HUES6 (cell line): ENCODE results near the gene ENPP1.
"Not testable (repeated sequence)": the region's sequence is repeated elsewhere in the genome, so short reads cannot be mapped to it uniquely, and the experiment has no call there.

ENCODE experiments used
- H3K27ac ChIP-seq: 2 replicates; pipeline ENCODE4 v1.7.0; 2013; ENCODE audit warnings: low read depth, mild to moderate bottlenecking, low read length, inconsistent platforms
- H3K27me3 ChIP-seq: 2 replicates; pipeline ENCODE4 v1.6.1; 2013; ENCODE audit warnings: low read length; ENCODE audit not compliant: control insufficient read depth, insufficient read depth
- H3K36me3 ChIP-seq: 2 replicates; pipeline ENCODE4 v1.6.1; 2013; ENCODE audit warnings: low read length; ENCODE audit not compliant: control insufficient read depth, insufficient read depth
- H3K4me1 ChIP-seq: 2 replicates; pipeline ENCODE4 v1.6.1; 2013; ENCODE audit warnings: low read length; ENCODE audit not compliant: control insufficient read depth, insufficient read depth
- H3K4me3 ChIP-seq: 2 replicates; pipeline ENCODE4 v1.5.1; 2013; ENCODE audit warnings: low read depth, low read length
- H3K9ac ChIP-seq: one replicate; pipeline ENCODE4 v1.6.1; 2013; ENCODE audit warnings: mild to moderate bottlenecking, low read length
- H3K9me3 ChIP-seq: 2 replicates; pipeline ENCODE4 v1.6.1; 2013; ENCODE audit warnings: low read depth, low read length; ENCODE audit not compliant: control insufficient read depth, insufficient read depth

Gene ENPP1

GRCh38 chr6:131914967-131915751 is 107.3 kb downstream of the ENPP1 start:
- no peak overlapping the region for H3K4me3 ChIP-seq
- no peak overlapping the region for H3K27ac ChIP-seq
- no peak overlapping the region for H3K9ac ChIP-seq
- peaks cover 25% of the 10 kb centered on the region for H3K9me3 ChIP-seq
- peaks cover 88% of the 10 kb centered on the region for H3K36me3 ChIP-seq
- no peaks in the 10 kb centered on the region for H3K27me3 ChIP-seq
- H3K4me1 ChIP-seq: no peaks in the 10 kb centered on the region

DNA sequence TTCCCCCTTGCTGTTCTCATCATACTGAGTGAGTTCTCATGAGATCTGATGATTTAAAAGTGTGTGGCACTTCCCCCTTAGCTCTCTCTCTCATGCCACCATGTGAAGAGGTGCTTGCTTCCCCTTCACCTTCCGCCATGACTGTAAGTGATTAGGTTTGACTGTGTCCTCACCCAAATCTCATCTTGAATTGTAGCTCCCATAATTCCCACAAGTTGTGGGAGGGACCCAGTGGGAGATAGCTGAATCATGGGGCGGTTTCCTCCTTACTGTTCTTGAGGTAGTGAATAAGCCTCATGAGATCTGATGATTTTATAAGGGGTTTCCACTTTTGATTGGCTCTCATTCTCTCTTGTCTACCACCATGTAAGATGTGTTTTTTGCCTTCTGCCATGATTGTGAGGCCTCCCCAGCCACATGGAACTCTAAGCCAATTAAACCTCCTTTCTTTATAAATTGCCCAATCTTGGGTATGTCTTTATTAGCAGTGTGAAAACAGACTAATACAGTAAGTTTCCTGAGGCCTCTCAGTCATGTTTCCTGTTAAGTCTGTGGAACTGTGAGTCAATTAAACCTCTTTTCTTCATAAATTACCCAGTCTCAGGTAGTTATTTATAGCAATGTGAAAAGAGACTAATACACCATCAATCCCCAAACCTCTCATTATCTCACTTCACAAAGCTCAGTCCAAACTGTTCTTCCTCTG is 108.4 kb downstream of the ENPP1 start:
- not testable (repeated sequence) for H3K27ac ChIP-seq, H3K4me3 ChIP-seq, H3K27me3 ChIP-seq, H3K4me1 ChIP-seq, H3K9ac ChIP-seq
- Histone ChIP-seq H3K36me3 (peaks cover 77% of the 10 kb centered on the region), H3K9me3 (peaks cover 33% of the 10 kb centered on the region)

DNA sequence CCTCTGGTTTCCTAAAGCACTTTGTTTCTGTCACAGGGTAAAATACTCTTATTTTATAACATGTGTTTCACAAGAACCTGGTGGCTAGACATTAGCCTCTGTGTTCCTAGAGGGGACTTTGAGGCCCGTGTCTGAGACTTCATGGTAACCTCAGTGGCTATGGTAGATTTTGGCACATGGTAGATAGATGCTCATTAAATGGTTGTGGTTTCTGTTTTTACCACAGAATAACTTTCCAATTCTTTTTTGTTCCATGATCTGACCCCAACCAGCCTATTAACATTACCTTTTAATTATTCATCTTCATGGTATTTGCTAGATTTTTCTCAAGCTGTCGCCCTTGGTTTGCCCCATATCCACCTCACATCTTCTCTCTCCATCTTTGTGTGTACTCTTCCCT is 109.0 kb downstream of the ENPP1 start:
- H3K36me3 ChIP-seq: peaks cover 71% of the 10 kb centered on the region

DNA sequence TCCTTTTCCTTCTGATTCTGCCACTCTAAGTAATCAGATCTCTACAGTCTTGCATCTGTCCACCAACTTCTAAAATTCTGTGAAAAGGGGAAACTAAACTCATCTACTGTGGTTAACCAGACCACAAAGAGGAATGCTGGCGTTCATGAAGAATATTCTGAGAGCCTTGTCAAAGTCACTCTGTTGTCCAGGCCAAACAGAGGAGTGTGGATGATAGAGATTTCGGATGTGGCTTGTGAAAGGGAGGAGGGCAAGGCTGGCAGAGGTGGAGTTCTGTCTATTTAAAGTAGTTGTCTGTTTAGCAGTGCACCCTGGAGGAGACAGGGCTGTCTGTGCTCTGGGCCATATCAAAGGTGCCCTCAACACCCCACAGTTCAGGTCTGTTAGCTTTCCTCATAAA is 109.5 kb downstream of the ENPP1 start:
- H3K9me3 ChIP-seq: peaks cover 33% of the 10 kb centered on the region
- H3K27me3 ChIP-seq: no peaks in the 10 kb centered on the region
- H3K9ac ChIP-seq: no peak overlapping the region
- H3K27ac ChIP-seq: no peak overlapping the region
- no peaks in the 10 kb centered on the region for H3K4me1 ChIP-seq
- H3K36me3 ChIP-seq: peaks cover 66% of the 10 kb centered on the region
- no peak overlapping the region for H3K4me3 ChIP-seq

More for the DNA sequence above, 109.0 kb downstream of the ENPP1 start:
- H3K4me3 ChIP-seq: no peak overlapping the region
- peaks cover 33% of the 10 kb centered on the region for H3K9me3 ChIP-seq
- no peaks in the 10 kb centered on the region for H3K27me3 ChIP-seq
- no peak overlapping the region for H3K9ac ChIP-seq
- H3K4me1 ChIP-seq: no peaks in the 10 kb centered on the region
- no peak overlapping the region for H3K27ac ChIP-seq

- Histone ChIP-seq H3K9ac (no peak overlapping the region), H3K4me1 (no peaks in the 10 kb centered on the region), H3K36me3 (peaks cover 61% of the 10 kb centered on the region), H3K4me3 (no peak overlapping the region), H3K27ac (no peak overlapping the region), H3K9me3 (peaks cover 33% of the 10 kb centered on the region), H3K27me3 (no peaks in the 10 kb centered on the region)
Measured at GRCh38 chr6:131917763-131918649, 110.2 kb downstream of the ENPP1 start.

DNA sequence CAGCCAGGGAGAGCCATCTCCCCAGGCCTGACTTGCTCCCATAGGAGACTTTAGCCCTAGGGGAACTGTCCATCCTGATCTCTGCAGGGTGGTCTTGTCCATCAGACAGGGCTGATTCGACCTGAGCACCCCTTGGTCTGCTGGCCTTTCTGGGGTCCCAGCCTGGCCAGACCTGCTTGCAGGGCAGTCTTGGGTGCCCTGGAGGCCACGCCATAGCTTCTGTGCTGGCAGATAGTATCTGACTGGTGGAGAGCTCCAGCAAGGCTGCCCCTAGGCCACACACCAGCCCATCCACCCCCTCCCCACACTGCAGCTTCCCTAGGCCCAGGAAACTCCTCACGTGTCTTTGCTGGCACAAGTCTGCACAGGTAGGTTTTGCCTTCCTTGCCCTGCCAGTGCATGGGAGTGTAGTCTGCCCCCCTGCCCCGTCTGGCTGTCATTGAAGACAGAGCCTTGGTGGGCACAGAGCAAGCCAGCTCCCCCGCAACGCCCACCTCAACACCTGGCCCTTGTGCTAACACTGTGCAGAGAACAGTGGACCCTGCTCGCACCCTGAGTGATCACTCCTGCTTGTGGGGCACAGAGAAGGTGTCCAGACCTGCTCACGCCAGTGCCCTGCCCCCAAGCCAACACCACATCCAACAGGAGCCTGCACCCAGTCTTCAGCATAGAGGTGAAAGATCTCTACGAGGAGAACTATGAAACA is 111.0 kb downstream of the ENPP1 start:
- Histone ChIP-seq H3K27me3 (no peaks in the 10 kb centered on the region), H3K9ac (no peak overlapping the region), H3K4me1 (no peaks in the 10 kb centered on the region), H3K27ac (no peak overlapping the region), H3K36me3 (peaks cover 53% of the 10 kb centered on the region), H3K4me3 (no peak overlapping the region), H3K9me3 (peaks cover 33% of the 10 kb centered on the region)

- Histone ChIP-seq H3K27me3 (no peaks in the 10 kb centered on the region), H3K4me3 (no peak overlapping the region), H3K4me1 (no peaks in the 10 kb centered on the region), H3K36me3 (peaks cover 47% of the 10 kb centered on the region), H3K27ac (no peak overlapping the region), H3K9ac (no peak overlapping the region), H3K9me3 (peaks cover 25% of the 10 kb centered on the region)
Measured at GRCh38 chr6:131920656-131921055, 112.8 kb downstream of the ENPP1 start.

- Histone ChIP-seq H3K9me3 (peaks cover 17% of the 10 kb centered on the region), H3K4me1 (no peaks in the 10 kb centered on the region), H3K4me3 (no peak overlapping the region), H3K27me3 (no peaks in the 10 kb centered on the region), H3K27ac (no peak overlapping the region), H3K9ac (no peak overlapping the region), H3K36me3 (peaks cover 30% of the 10 kb centered on the region)
Measured at GRCh38 chr6:131923356-131923755, 115.5 kb downstream of the ENPP1 start.

DNA sequence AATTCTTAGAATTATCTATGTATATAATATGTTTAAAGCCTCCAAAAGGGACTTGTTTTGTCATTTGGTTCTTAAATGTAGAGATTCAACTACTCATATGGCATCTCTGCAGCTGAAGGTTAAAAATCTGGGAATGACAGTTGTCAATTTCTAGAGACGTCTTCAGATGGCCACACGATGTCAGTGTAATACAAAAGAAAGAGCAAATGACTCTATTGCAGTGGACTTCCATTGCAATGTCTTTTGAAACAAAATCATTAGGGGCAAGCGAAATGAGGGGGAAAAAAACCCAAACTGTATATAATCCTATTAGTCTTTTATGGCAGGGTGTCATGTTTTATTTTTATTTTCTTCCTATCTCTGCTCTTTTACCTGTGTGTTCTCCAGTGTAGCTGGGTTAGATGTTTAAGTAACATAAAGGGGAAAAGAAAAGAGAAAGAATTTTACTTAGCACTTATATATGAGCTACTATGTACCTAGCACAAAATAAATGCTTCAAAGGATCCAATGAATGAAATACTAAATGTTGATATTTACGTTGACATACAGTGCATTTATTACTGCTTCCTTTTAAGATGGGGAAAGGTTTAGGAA is 117.2 kb downstream of the ENPP1 start:
- H3K27ac ChIP-seq: no peak overlapping the region

DNA sequence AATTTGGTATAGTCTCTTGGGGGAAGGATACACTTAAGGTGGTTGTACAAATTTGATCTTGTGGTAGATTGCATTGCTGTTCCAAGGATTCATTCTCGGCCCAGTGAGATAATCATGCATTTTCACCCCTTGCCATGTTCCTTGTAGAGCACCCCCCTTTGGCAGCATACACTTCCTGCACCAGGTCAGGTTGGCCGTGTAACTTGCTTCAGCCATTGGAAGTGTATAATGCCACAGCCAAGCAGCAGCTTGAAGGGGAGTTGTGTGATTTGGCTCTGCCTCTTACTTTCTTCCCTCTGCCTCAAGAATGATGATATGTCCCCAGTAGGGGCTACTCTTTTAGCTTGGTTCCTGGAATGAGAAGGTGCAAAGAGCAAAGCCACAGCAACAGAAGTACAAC is 121.4 kb downstream of the ENPP1 start:
- H3K9me3 ChIP-seq: no peaks in the 10 kb centered on the region
- no peak overlapping the region for H3K27ac ChIP-seq
- H3K4me1 ChIP-seq: no peaks in the 10 kb centered on the region
- peaks cover 18% of the 10 kb centered on the region for H3K36me3 ChIP-seq
- H3K9ac ChIP-seq: no peak overlapping the region
- H3K27me3 ChIP-seq: no peaks in the 10 kb centered on the region
- no peak overlapping the region for H3K4me3 ChIP-seq

More for the DNA sequence above, 117.2 kb downstream of the ENPP1 start:
- Histone ChIP-seq H3K4me3 (no peak overlapping the region), H3K27me3 (no peaks in the 10 kb centered on the region), H3K36me3 (peaks cover 23% of the 10 kb centered on the region), H3K9ac (no peak overlapping the region), H3K4me1 (no peaks in the 10 kb centered on the region), H3K9me3 (peaks cover 8% of the 10 kb centered on the region; the same call in 1 of the 2 replicates)
